G401 (cell line): ENCODE data around the gene SHISAL1. TPM values are rescaled to one million over a fixed set of nuclear protein-coding genes. Genes with fewer than 3 reads are reported as not detected.

Source experiments
- total RNA-seq: library from RNA; depleted of rRNA; stranded (reverse); fragments of >200 nt; shearing (Covaris generic); gene quantifications from 2 replicates; pipeline ENCODE4 v1.2.3, GENCODE V29; 2014; rRNA removed

SHISAL1 gene
- total RNA-seq, 1 experiment from 2014 or later = 0.10 TPM

Other genes starting within 250 kb of the SHISAL1 start
- gene PARVG, start 132.0 kb downstream of the SHISAL1 start, total RNA-seq = not detected in 2 replicates
- 11.4 and 12.3 TPM in 2 replicates for gene RTL6, start 185.3 kb upstream of the SHISAL1 start, total RNA-seq